ENCODE data around the gene TAB2. TPM values are rescaled to one million over a fixed set of nuclear protein-coding genes. Genes with fewer than 3 reads are reported as not detected.
A peak's percentile ranks its signal among the peaks of the same experiment; 100 is the strongest.

TAB2 gene
- polyA plus RNA-seq (2012; ENCODE audit: insufficient read depth, insufficient read length): 24.0 TPM

- peak within 1 kb of the TSS; percentile 69 for H3K4me3 ChIP-seq (ENCODE audit: low read length)
- DNase-seq (ENCODE audit: low read depth, low spot score): peak; percentile 12
These were observed at the start of gene TAB2 for GRCh38 chr6:149317644-149318571. Gene TAB2, plus strand, starts transcription at chr6:149317712. Its CDS starts 52,286 bp downstream, at chr6:149369998.

- H3K4me3 ChIP-seq (ENCODE audit: low read length): no peak overlapping the region
- DNase-seq (ENCODE audit: low read depth, low spot score): no peak
These were observed 49.4 kb upstream of the TAB2 start for GRCh38 chr6:149268146-149268545.

- DNase-seq (ENCODE audit: low read depth, low spot score): no peak
- H3K4me3 ChIP-seq (ENCODE audit: low read length): no peak overlapping the region
These were observed 48.7 kb upstream of the TAB2 start for GRCh38 chr6:149268768-149269167.

- H3K4me3 ChIP-seq (ENCODE audit: low read length): no peak overlapping the region
- no peak for DNase-seq (ENCODE audit: low read depth, low spot score)
These were observed 46.9 kb upstream of the TAB2 start for GRCh38 chr6:149270616-149271015.

- DNase-seq (ENCODE audit: low read depth, low spot score): no peak
- no peak overlapping the region for H3K4me3 ChIP-seq (ENCODE audit: low read length)
These were observed 45.9 kb upstream of the TAB2 start for GRCh38 chr6:149271348-149272340.

- DNase-seq (ENCODE audit: low read depth, low spot score): no peak
- no peak overlapping the region for H3K4me3 ChIP-seq (ENCODE audit: low read length)
These were observed 44.2 kb upstream of the TAB2 start for GRCh38 chr6:149273318-149273717.

GRCh38 chr6:149275621-149276020 is 41.9 kb upstream of the TAB2 start:
- DNase-seq (ENCODE audit: low read depth, low spot score): no peak
- no peak overlapping the region for H3K4me3 ChIP-seq (ENCODE audit: low read length)

GRCh38 chr6:149277621-149278020 is 39.9 kb upstream of the TAB2 start:
- no peak for DNase-seq (ENCODE audit: low read depth, low spot score)
- H3K4me3 ChIP-seq (ENCODE audit: low read length): no peak overlapping the region

- H3K4me3 ChIP-seq (ENCODE audit: low read length): no peak overlapping the region
- DNase-seq (ENCODE audit: low read depth, low spot score): no peak
These were observed 38.5 kb upstream of the TAB2 start for GRCh38 chr6:149278997-149279396.

- DNase-seq (ENCODE audit: low read depth, low spot score): no peak
These were observed 32.6 kb upstream of the TAB2 start for GRCh38 chr6:149284904-149285303.

GRCh38 chr6:149285626-149286025 is 31.9 kb upstream of the TAB2 start:
- no peak overlapping the region for H3K4me3 ChIP-seq (ENCODE audit: low read length)
- no peak for DNase-seq (ENCODE audit: low read depth, low spot score)

More at GRCh38 chr6:149284904-149285303, 32.6 kb upstream of the TAB2 start:
- H3K4me3 ChIP-seq (ENCODE audit: low read length): no peak overlapping the region

- H3K4me3 ChIP-seq (ENCODE audit: low read length): no peak overlapping the region
These were observed 30.6 kb upstream of the TAB2 start for GRCh38 chr6:149286905-149287304.

GRCh38 chr6:149289192-149289781 is 28.2 kb upstream of the TAB2 start:
- DNase-seq (ENCODE audit: low read depth, low spot score): no peak
- no peak overlapping the region for H3K4me3 ChIP-seq (ENCODE audit: low read length)

More at GRCh38 chr6:149286905-149287304, 30.6 kb upstream of the TAB2 start:
- DNase-seq (ENCODE audit: low read depth, low spot score): no peak

GRCh38 chr6:149289966-149290365 is 27.5 kb upstream of the TAB2 start:
- DNase-seq (ENCODE audit: low read depth, low spot score): no peak

GRCh38 chr6:149293244-149293643 is 24.3 kb upstream of the TAB2 start:
- DNase-seq (ENCODE audit: low read depth, low spot score): no peak
- no peak overlapping the region for H3K4me3 ChIP-seq (ENCODE audit: low read length)

More at GRCh38 chr6:149289966-149290365, 27.5 kb upstream of the TAB2 start:
- H3K4me3 ChIP-seq (ENCODE audit: low read length): no peak overlapping the region

- no peak for DNase-seq (ENCODE audit: low read depth, low spot score)
- no peak overlapping the region for H3K4me3 ChIP-seq (ENCODE audit: low read length)
These were observed 16.9 kb upstream of the TAB2 start for GRCh38 chr6:149300563-149300962.

- DNase-seq (ENCODE audit: low read depth, low spot score): no peak
- no peak overlapping the region for H3K4me3 ChIP-seq (ENCODE audit: low read length)
These were observed 14.8 kb upstream of the TAB2 start for GRCh38 chr6:149302723-149303122.

- DNase-seq (ENCODE audit: low read depth, low spot score): no peak
- no peak overlapping the region for H3K4me3 ChIP-seq (ENCODE audit: low read length)
These were observed 14.0 kb upstream of the TAB2 start for GRCh38 chr6:149303468-149303867.

GRCh38 chr6:149305372-149305771 is 12.1 kb upstream of the TAB2 start:
- H3K4me3 ChIP-seq (ENCODE audit: low read length): no peak overlapping the region
- DNase-seq (ENCODE audit: low read depth, low spot score): no peak

Measured in Jurkat, Clone E6-1 (cell line).